ENCODE results near the gene DGKH.

The DGKH gene

GRCh38 chr13:42233726-42234125 lies 185.3 kb downstream of the DGKH start:
- DNase-seq, result no peak

- no peak for DNase-seq
Observed at GRCh38 chr13:42239161-42239560, 190.7 kb downstream of the DGKH start.

GRCh38 chr13:42239644-42240043 lies 191.2 kb downstream of the DGKH start:
- DNase-seq, result no peak

- DNase-seq, result no peak
Observed at GRCh38 chr13:42246541-42246940, 198.1 kb downstream of the DGKH start.

GRCh38 chr13:42247883-42248282 lies 199.4 kb downstream of the DGKH start:
- DNase-seq, result no peak

GRCh38 chr13:42255886-42256285 lies 207.4 kb downstream of the DGKH start:
- DNase-seq, result no peak

GRCh38 chr13:42258747-42259146 lies 210.3 kb downstream of the DGKH start:
- DNase-seq, result no peak

- no peak for DNase-seq
Observed at GRCh38 chr13:42259515-42259914, 211.1 kb downstream of the DGKH start.

GRCh38 chr13:42260903-42261654 lies 212.6 kb downstream of the DGKH start:
- DNase-seq, result no peak

- DNase-seq, result no peak
Observed at GRCh38 chr13:42266473-42266872, 218.0 kb downstream of the DGKH start.

- DNase-seq, result no peak
Observed at GRCh38 chr13:42270160-42270856, 221.9 kb downstream of the DGKH start.

GRCh38 chr13:42270857-42271215 lies 222.4 kb downstream of the DGKH start:
- no peak for DNase-seq

- DNase-seq, result peak; percentile 98
Observed at GRCh38 chr13:42271337-42272114, 223.1 kb downstream of the DGKH start.

GRCh38 chr13:42272115-42272803 lies 223.8 kb downstream of the DGKH start, which contains the start of gene AKAP11:
TSS of gene AKAP11 (plus strand) at chr13:42272152. CDS start at chr13:42286349, 14,197 bp downstream.
- DNase-seq, result peak; percentile 92

- no peak for DNase-seq
Observed at GRCh38 chr13:42272804-42273175, 224.3 kb downstream of the DGKH start.

- no peak for DNase-seq
Observed at GRCh38 chr13:42274386-42275097, 226.1 kb downstream of the DGKH start.

GRCh38 chr13:42275098-42275471 lies 226.6 kb downstream of the DGKH start:
- DNase-seq, result no peak

- DNase-seq, result no peak
Observed at GRCh38 chr13:42275506-42275905, 227.1 kb downstream of the DGKH start.

- no peak for DNase-seq
Observed at GRCh38 chr13:42276683-42277082, 228.2 kb downstream of the DGKH start.

- no peak for DNase-seq
Observed at GRCh38 chr13:42277618-42278276, 229.3 kb downstream of the DGKH start.

GRCh38 chr13:42279080-42279479 lies 230.6 kb downstream of the DGKH start:
- no peak for DNase-seq

- DNase-seq, result no peak
Observed at GRCh38 chr13:42279986-42280385, 231.5 kb downstream of the DGKH start.
